ENCODE results near the gene ZMYND8. TPM values are rescaled to one million over a fixed set of nuclear protein-coding genes. Genes with fewer than 3 reads are reported as not detected.

The ZMYND8 gene
- total and polyA plus RNA-seq, 2 donors (not counting 3 experiments of a cell fraction or from before 2014, with no cell fraction given), result 30.6 to 75.2 TPM

DNA sequence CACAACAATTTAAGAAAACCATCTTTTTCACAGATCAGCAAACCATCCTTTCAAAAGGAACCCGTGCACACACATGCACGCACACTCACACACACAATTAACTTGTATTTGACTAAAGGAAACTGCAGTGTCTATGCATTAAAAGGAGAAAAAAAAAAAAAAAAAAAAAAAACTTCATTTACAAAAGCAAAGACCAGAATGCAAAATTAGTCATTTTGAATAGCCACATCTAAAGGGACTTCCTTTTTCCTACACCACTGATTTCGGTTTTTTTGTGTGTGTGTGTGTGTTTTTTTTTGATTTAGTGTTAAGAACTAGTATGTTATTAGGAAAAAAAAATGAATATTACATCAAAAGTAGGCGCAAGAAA is 6.3 kb downstream of the ZMYND8 start:
- dilution Hi-C loops (cut with MboI; ENCODE audit: extremely low pct_ligation_motif_present, low sequenced_read_pairs), result no loop called here
- peak overlapping the region in 1 of 3 experiments; percentile 82 for H3K4me3 ChIP-seq (replicated peaks in 1 of 3; ENCODE audit: insufficient read depth in 1 of 3, low read depth in 1 of 3, low read length in 3 of 3)

More for the DNA sequence above, 6.3 kb downstream of the ZMYND8 start:
- POLR2A ChIA-PET, result interaction anchor here (1.0 to 1.3 kb wide), 2 partner anchors 9 to 10 kb away, joined by 4 to 7 read pairs; no protein-coding TSS in a partner anchor
- no peak overlapping the region for H2AFZ ChIP-seq (ENCODE audit: low read depth, low read length)
- no peaks in the 10 kb centered on the region for H4K20me1 ChIP-seq (replicated peaks; ENCODE audit: control insufficient read depth, extremely low read depth, insufficient read depth, low read length)
- intact Hi-C loops (cut with micrococcal nuclease), result no loop called here
- peaks cover 4 to 18% of the 10 kb centered on the region in 2 experiments for H3K36me3 ChIP-seq (ENCODE audit: control insufficient read depth in 2 of 2, extremely low read depth in 1 of 2, insufficient read depth in 2 of 2, low read length in 2 of 2)
- H3K4me1 ChIP-seq (ENCODE audit: control insufficient read depth, extremely low read depth, insufficient read depth, low read length), result peaks cover 78% of the 10 kb centered on the region
- DNase-seq (ENCODE audit: low read depth, low spot score), result no peak
- no peaks in the 10 kb centered on the region for H3K9me1 ChIP-seq (replicated peaks; ENCODE audit: control insufficient read depth, extremely low read depth, insufficient read depth, low read length)
- CTCF ChIA-PET, result interaction anchor here (1.2 to 16.6 kb wide), 6 partner anchors 9 to 271 kb away, joined by 3 to 406 read pairs (median 6); no protein-coding TSS in a partner anchor
- BruUV-seq (replicated peaks), result no TSS peak
- peak overlapping the region; percentile 97 for H3K4me2 ChIP-seq (ENCODE audit: insufficient read depth, low read length)
- peak overlapping the region; percentile 84 for H3K9ac ChIP-seq (replicated peaks; ENCODE audit: extremely low read depth, insufficient read depth, low read length)
- no peaks in the 10 kb centered on the region for H3K9me3 ChIP-seq (replicated peaks; ENCODE audit: control insufficient read depth, insufficient read depth, low read length)
- H3K27me3 ChIP-seq (ENCODE audit: control insufficient read depth in 2 of 2, insufficient read depth in 2 of 2, low read length in 2 of 2), result no peaks in the 10 kb centered on the region
- no peak for TF ChIP-seq POLR2AphosphoS5 (IDR thresholded peaks at IDR 0.05; ENCODE audit: insufficient read depth, low read depth, low read length)
- TF ChIP-seq JUN (IDR thresholded peaks at IDR 0.05; ENCODE audit: borderline replicate concordance, insufficient read depth, insufficient read length, low read depth), result no peak
- TF ChIP-seq EZH2 (IDR thresholded peaks at IDR 0.05; ENCODE audit: borderline replicate concordance, low read depth, low read length, severe bottlenecking), result no peak
- no peak for TF ChIP-seq GATA2 (IDR thresholded peaks at IDR 0.05; ENCODE audit: insufficient read depth, insufficient read length, low read depth, low read length)
- no peak for TF ChIP-seq POLR2A (IDR thresholded peaks at IDR 0.05; ENCODE audit: low read depth, low read length)
- no peak for TF ChIP-seq MYC (IDR thresholded peaks at IDR 0.05; ENCODE audit: low read depth, low read length)
- no peak for TF ChIP-seq FOS (IDR thresholded peaks at IDR 0.05; ENCODE audit: borderline replicate concordance, insufficient read depth, low read length)
- TF ChIP-seq, protein P1, sequence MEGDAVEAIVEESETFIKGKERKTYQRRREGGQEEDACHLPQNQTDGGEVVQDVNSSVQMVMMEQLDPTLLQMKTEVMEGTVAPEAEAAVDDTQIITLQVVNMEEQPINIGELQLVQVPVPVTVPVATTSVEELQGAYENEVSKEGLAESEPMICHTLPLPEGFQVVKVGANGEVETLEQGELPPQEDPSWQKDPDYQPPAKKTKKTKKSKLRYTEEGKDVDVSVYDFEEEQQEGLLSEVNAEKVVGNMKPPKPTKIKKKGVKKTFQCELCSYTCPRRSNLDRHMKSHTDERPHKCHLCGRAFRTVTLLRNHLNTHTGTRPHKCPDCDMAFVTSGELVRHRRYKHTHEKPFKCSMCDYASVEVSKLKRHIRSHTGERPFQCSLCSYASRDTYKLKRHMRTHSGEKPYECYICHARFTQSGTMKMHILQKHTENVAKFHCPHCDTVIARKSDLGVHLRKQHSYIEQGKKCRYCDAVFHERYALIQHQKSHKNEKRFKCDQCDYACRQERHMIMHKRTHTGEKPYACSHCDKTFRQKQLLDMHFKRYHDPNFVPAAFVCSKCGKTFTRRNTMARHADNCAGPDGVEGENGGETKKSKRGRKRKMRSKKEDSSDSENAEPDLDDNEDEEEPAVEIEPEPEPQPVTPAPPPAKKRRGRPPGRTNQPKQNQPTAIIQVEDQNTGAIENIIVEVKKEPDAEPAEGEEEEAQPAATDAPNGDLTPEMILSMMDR (IDR thresholded peaks at IDR 0.05; ENCODE audit: extremely low read depth in 1 of 2, insufficient read depth in 1 of 2, low read depth in 1 of 2, low read length in 2 of 2), result no peak
- TF ChIP-seq, protein P2, sequence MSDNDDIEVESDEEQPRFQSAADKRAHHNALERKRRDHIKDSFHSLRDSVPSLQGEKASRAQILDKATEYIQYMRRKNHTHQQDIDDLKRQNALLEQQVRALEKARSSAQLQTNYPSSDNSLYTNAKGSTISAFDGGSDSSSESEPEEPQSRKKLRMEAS (IDR thresholded peaks at IDR 0.05; ENCODE audit: insufficient read depth, insufficient read length), result no peak
- peak overlapping the region; percentile 97 for H3K27ac ChIP-seq (ENCODE audit: insufficient read depth, low read depth, low read length)
- peaks cover 94% of the 10 kb centered on the region for H3K79me2 ChIP-seq (ENCODE audit: control insufficient read depth, insufficient read depth, low read length)
- FAIRE-seq, result no peak

Data from endothelial cell of umbilical vein (primary cell).